ENCODE measurements around the gene BACE1-AS. TPM values are rescaled to one million over a fixed set of nuclear protein-coding genes. Genes with fewer than 3 reads are reported as not detected.
A peak's percentile ranks its signal among the peaks of the same experiment; 100 is the strongest.

The BACE1-AS gene
- total RNA-seq, 1 experiment from 2014 or later, result 13.7 TPM

DNA sequence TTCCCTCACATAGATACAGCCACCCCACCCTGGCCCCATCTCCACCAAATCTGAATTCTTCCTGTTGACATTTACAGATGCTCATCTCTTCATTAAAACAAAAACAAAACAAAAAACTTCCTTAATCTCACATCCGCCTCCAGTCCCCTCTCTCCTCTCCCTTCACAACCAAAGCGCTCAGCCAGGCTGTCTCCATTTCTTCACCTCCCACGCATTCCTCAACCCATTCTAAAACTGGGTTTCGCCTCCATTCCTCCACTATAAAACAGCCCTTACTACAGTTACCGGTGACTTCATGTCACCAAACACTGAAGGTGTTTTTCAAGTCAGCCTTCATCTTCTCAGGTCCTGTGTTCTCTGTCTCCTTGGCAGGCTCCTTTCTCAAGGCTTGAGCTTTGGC, 9.6 kb downstream of the BACE1-AS start:
- TF ChIP-seq EZH2 (IDR thresholded peaks at IDR 0.05; ENCODE audit: borderline replicate concordance, low read depth, low read length, poor library complexity, severe bottlenecking), result no peak
- TF ChIP-seq, protein P1, sequence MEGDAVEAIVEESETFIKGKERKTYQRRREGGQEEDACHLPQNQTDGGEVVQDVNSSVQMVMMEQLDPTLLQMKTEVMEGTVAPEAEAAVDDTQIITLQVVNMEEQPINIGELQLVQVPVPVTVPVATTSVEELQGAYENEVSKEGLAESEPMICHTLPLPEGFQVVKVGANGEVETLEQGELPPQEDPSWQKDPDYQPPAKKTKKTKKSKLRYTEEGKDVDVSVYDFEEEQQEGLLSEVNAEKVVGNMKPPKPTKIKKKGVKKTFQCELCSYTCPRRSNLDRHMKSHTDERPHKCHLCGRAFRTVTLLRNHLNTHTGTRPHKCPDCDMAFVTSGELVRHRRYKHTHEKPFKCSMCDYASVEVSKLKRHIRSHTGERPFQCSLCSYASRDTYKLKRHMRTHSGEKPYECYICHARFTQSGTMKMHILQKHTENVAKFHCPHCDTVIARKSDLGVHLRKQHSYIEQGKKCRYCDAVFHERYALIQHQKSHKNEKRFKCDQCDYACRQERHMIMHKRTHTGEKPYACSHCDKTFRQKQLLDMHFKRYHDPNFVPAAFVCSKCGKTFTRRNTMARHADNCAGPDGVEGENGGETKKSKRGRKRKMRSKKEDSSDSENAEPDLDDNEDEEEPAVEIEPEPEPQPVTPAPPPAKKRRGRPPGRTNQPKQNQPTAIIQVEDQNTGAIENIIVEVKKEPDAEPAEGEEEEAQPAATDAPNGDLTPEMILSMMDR (conservative IDR thresholded peaks at IDR 0.05; ENCODE audit: low read depth, low read length), result no peak
- intact Hi-C loops (cut with micrococcal nuclease; ENCODE audit: unreplicated experiment), result no loop called here
- H3K9me3 ChIP-seq (ENCODE audit: low read depth, low read length, poor library complexity, severe bottlenecking), result no peaks in the 10 kb centered on the region
- ChIA-PET POLR2A (ENCODE audit: low non-redundant PET) (no interaction called here), CTCF (no interaction called here)
- peak; percentile 46 for DNase-seq (ENCODE audit: low spot score)
- BruUV-seq (replicated peaks), result no TSS peak
- no peak overlapping the region for H3K27ac ChIP-seq (ENCODE audit: low read depth, low read length, poor library complexity, severe bottlenecking)
- H3K4me3 ChIP-seq (ENCODE audit: low read depth, low read length, poor library complexity, severe bottlenecking), result no peak overlapping the region
- H3K36me3 ChIP-seq (ENCODE audit: insufficient read depth, low read length, poor library complexity, severe bottlenecking), result no peaks in the 10 kb centered on the region
- H3K27me3 ChIP-seq (replicated peaks; ENCODE audit: insufficient read depth, low read depth, low read length, poor library complexity), result no peaks in the 10 kb centered on the region
- H3K4me1 ChIP-seq (ENCODE audit: insufficient read depth, low read length, poor library complexity, severe bottlenecking), result peaks cover 8% of the 10 kb centered on the region

DNA sequence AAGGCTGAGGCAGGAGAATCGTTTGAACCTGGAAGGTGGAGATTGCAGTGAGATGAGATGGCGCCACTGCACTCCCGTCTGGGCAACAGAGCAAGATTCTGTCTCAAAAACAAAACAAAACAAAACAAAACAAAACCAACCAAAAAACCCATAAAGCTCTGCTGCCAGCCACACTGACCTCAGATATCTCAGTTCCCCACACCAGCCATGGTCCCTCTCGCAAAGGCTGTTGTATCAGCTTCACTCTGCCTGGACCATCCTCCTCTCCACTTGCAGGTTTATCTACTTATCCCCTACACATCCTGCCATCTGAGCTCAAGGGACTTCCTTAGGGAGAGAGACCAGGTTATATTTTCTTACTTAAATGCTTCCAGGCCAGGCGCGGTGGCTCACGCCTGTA, 11.1 kb downstream of the BACE1-AS start:
- Histone ChIP-seq H3K9me3 (ENCODE audit: low read depth, low read length, poor library complexity, severe bottlenecking) (no peaks in the 10 kb centered on the region), H3K4me3 (ENCODE audit: low read depth, low read length, poor library complexity, severe bottlenecking) (no peak overlapping the region), H3K4me1 (ENCODE audit: insufficient read depth, low read length, poor library complexity, severe bottlenecking) (peaks cover 8% of the 10 kb centered on the region), H3K27me3 (replicated peaks; ENCODE audit: insufficient read depth, low read depth, low read length, poor library complexity) (no peaks in the 10 kb centered on the region), H3K27ac (ENCODE audit: low read depth, low read length, poor library complexity, severe bottlenecking) (no peak overlapping the region), H3K36me3 (ENCODE audit: insufficient read depth, low read length, poor library complexity, severe bottlenecking) (no peaks in the 10 kb centered on the region)
- no peak for DNase-seq (ENCODE audit: low spot score)
- ChIA-PET CTCF (no interaction called here), POLR2A (ENCODE audit: low non-redundant PET) (no interaction called here)
- BruUV-seq (replicated peaks), result no TSS peak
- intact Hi-C loops (cut with micrococcal nuclease; ENCODE audit: unreplicated experiment), result no loop called here
- TF ChIP-seq EZH2 (IDR thresholded peaks at IDR 0.05; ENCODE audit: borderline replicate concordance, low read depth, low read length, poor library complexity, severe bottlenecking), result no peak
- TF ChIP-seq, protein P1 (conservative IDR thresholded peaks at IDR 0.05; ENCODE audit: low read depth, low read length), result no peak

DNA sequence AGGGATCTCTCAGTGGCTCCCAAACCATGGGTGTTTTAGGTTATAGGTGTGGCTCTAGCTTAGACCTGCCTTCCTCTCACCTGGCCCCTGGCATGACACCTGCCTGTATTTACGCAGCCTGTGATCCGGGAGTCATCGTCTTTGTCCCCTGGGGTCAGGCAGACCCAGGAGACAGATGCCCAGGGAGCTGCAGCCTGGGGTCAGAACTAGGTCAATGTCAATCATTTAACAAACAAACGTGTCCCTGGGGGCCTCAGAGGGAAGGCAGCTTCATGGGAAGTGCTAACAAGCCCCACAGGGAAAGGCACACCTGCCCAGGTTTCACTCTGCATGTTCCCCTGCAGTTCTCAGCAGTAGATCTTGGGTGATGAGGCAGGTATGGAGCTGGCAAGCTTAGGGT, 12.0 kb downstream of the BACE1-AS start:
- BruUV-seq (replicated peaks), result no TSS peak
- H3K4me3 ChIP-seq (ENCODE audit: low read depth, low read length, poor library complexity, severe bottlenecking), result no peak overlapping the region
- no peaks in the 10 kb centered on the region for H3K9me3 ChIP-seq (ENCODE audit: low read depth, low read length, poor library complexity, severe bottlenecking)
- POLR2A ChIA-PET (ENCODE audit: low non-redundant PET), result no interaction called here
- TF ChIP-seq, protein P1 (conservative IDR thresholded peaks at IDR 0.05; ENCODE audit: low read depth, low read length), result no peak
- TF ChIP-seq EZH2 (IDR thresholded peaks at IDR 0.05; ENCODE audit: borderline replicate concordance, low read depth, low read length, poor library complexity, severe bottlenecking), result no peak
- H3K36me3 ChIP-seq (ENCODE audit: insufficient read depth, low read length, poor library complexity, severe bottlenecking), result no peaks in the 10 kb centered on the region
- CTCF ChIA-PET, result no interaction called here
- no peak overlapping the region for H3K27ac ChIP-seq (ENCODE audit: low read depth, low read length, poor library complexity, severe bottlenecking)
- H3K27me3 ChIP-seq (replicated peaks; ENCODE audit: insufficient read depth, low read depth, low read length, poor library complexity), result no peaks in the 10 kb centered on the region
- intact Hi-C loops (cut with micrococcal nuclease; ENCODE audit: unreplicated experiment), result no loop called here
- peaks cover 8% of the 10 kb centered on the region for H3K4me1 ChIP-seq (ENCODE audit: insufficient read depth, low read length, poor library complexity, severe bottlenecking)
- no peak for DNase-seq (ENCODE audit: low spot score)

All from A673 (cell line).